HG03521 (cell line): ENCODE measurements around the gene SLC41A3.
"Not testable (repeated sequence)": the region's sequence is repeated elsewhere in the genome, so short reads cannot be mapped to it uniquely, and the experiment has no call there.

Source experiments
- ATAC-seq: cut with Tn5 transposase; IDR thresholded peaks from one replicate; pipeline ENCODE4 v1.9.1; 2021; ENCODE audit warnings: mild to moderate bottlenecking, moderate library complexity; ENCODE audit not compliant: unreplicated experiment

The SLC41A3 gene

GRCh38 chr3:126083511-126083912 lies 412 bp downstream of the SLC41A3 start:
- ATAC-seq = peak; percentile 35

GRCh38 chr3:126083138-126083445 lies 832 bp downstream of the SLC41A3 start:
- no peak for ATAC-seq

GRCh38 chr3:126082362-126083137 lies 1.4 kb downstream of the SLC41A3 start:
- no peak for ATAC-seq

- ATAC-seq = no peak
These were observed 2.1 kb downstream of the SLC41A3 start for GRCh38 chr3:126081618-126082361.

GRCh38 chr3:126080970-126081369 lies 3.0 kb downstream of the SLC41A3 start:
- ATAC-seq = no peak

GRCh38 chr3:126078866-126079265 lies 5.1 kb downstream of the SLC41A3 start:
- no peak for ATAC-seq

- ATAC-seq = no peak
These were observed 6.2 kb downstream of the SLC41A3 start for GRCh38 chr3:126077754-126078153.

GRCh38 chr3:126076140-126076539 lies 7.8 kb downstream of the SLC41A3 start:
- no peak for ATAC-seq

- ATAC-seq = no peak
These were observed 13.8 kb downstream of the SLC41A3 start for GRCh38 chr3:126070146-126070545.

GRCh38 chr3:126067959-126068358 lies 16.0 kb downstream of the SLC41A3 start:
- ATAC-seq = no peak

- not testable (repeated sequence) for ATAC-seq
These were observed 17.2 kb downstream of the SLC41A3 start for GRCh38 chr3:126066676-126067075.

GRCh38 chr3:126065876-126066275 lies 18.0 kb downstream of the SLC41A3 start:
- no peak for ATAC-seq

GRCh38 chr3:126064627-126065258 lies 19.2 kb downstream of the SLC41A3 start:
- no peak for ATAC-seq

GRCh38 chr3:126063358-126063965 lies 20.5 kb downstream of the SLC41A3 start:
- ATAC-seq = no peak

GRCh38 chr3:126061301-126062032 lies 22.5 kb downstream of the SLC41A3 start:
- ATAC-seq = no peak

- no peak for ATAC-seq
These were observed 23.2 kb downstream of the SLC41A3 start for GRCh38 chr3:126060613-126061145.

- ATAC-seq = no peak
These were observed 25.3 kb downstream of the SLC41A3 start for GRCh38 chr3:126058666-126059065.

- no peak for ATAC-seq
These were observed 26.0 kb downstream of the SLC41A3 start for GRCh38 chr3:126057936-126058335.

- ATAC-seq = no peak
These were observed 26.5 kb downstream of the SLC41A3 start for GRCh38 chr3:126057501-126057819.

- no peak for ATAC-seq
These were observed 27.0 kb downstream of the SLC41A3 start for GRCh38 chr3:126056681-126057500.
